Epithelial cell of proximal tubule (primary cell): ENCODE measurements around the gene PRLH. TPM values are rescaled to one million over a fixed set of nuclear protein-coding genes. Genes with fewer than 3 reads are reported as not detected.

ENCODE experiments used
- DNase-seq: peaks from one replicate; pipeline ENCODE4 v3.0.0-alpha.2; 2011; ENCODE audit warnings: low read depth
- H3K4me3 ChIP-seq: 2 replicates; pipeline ENCODE4 v1.5.1; 2011; ENCODE audit warnings: low read depth, mild to moderate bottlenecking, low read length
- total RNA-seq: library from RNA; depleted of rRNA; stranded (reverse); fragments of >200 nt; gene quantifications from 2 replicates; pipeline ENCODE4 v1.2.3, GENCODE V29; 2015
- TF ChIP-seq, protein P1 (sequence below): conservative IDR thresholded peaks from 2 replicates; pipeline ENCODE4 v1.5.1; 2012; ENCODE audit warnings: low read depth, mild to moderate bottlenecking, low read length

Gene PRLH
- total RNA-seq, 1 donor from 2014 or later: not detected

DNA sequence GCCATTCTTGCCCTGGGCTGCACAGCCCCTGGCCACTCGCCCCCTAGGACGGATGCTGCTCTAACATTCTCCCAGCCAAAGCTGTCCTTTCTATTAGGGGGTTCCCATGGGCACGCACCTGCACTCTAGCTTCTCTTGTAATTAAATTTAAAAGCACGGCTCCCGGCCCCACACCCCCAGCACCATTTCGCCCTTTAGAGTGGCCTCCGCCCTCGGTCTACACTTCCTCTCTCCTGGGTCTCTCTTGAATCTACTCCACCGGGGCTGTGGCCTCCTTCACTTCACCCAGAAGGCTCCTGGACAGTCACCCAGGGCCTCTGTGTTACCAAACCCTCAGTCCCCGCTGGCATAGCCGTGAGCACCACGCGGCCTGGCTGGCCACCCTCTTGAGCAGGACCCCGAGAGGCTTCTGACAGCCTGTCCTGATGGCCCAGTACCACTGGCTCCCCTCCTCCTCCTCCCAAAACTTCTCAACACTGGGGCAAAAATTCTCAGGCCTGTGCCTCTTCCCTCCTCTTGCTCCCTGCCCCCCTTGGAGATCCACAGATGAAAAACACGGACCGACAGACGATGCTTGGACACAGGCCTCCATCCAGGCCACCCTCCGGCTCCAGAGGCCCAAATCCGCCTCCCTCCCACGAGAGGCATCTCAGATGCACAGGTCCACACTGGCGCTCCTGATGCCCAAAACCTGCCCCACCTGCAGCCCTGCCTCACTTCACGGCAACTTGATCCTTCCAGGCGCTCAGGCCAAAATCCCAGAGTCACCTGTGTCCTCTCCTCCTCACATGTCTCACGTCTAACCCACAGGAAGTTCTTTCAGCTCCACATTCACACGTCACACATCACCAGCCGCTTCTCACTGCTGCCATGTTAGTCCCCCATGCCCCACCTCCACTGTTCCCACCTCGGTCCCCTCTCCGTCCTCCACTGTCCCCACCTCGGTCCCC, 31.1 kb downstream of the PRLH start:
- DNase-seq: no peak
- TF ChIP-seq, protein P1, sequence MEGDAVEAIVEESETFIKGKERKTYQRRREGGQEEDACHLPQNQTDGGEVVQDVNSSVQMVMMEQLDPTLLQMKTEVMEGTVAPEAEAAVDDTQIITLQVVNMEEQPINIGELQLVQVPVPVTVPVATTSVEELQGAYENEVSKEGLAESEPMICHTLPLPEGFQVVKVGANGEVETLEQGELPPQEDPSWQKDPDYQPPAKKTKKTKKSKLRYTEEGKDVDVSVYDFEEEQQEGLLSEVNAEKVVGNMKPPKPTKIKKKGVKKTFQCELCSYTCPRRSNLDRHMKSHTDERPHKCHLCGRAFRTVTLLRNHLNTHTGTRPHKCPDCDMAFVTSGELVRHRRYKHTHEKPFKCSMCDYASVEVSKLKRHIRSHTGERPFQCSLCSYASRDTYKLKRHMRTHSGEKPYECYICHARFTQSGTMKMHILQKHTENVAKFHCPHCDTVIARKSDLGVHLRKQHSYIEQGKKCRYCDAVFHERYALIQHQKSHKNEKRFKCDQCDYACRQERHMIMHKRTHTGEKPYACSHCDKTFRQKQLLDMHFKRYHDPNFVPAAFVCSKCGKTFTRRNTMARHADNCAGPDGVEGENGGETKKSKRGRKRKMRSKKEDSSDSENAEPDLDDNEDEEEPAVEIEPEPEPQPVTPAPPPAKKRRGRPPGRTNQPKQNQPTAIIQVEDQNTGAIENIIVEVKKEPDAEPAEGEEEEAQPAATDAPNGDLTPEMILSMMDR: no peak
- no peak overlapping the region for H3K4me3 ChIP-seq

DNA sequence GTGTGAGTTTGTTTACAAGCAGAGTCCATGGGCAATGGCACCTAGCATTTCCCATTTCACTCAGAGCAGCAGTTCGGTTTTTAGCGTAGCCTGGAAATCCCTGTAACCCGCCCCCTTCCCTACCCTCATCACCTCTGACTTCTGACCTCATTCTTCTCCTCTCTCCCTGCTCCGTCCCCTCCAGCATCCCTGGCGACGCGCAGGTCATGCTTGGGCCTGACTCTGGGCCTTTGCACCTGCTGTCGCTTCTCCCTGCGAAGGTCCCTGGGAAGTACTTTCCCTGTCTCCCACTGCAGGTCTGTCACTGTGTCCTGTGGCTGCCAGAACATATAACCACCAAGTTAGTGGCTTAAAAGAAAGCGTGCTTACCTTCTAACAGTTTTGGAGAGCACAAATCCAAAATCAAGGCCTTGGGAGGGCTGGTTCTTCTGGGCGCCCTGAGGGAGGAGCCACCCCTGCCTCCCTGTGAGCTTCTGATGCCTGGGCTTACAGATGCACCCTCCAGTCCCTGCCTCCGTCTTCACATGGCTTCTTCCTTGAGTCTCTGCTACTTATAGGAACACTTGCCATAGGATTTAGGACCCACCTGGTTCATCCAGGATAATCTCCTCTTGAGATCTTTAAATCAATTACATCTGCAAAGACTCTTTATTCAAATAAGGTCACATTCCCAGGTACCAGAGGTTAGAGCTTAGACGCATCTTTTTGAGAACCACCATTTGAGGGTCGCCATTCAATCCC, 32.3 kb downstream of the PRLH start:
- DNase-seq: no peak
- TF ChIP-seq, protein P1: no peak
- no peak overlapping the region for H3K4me3 ChIP-seq

DNA sequence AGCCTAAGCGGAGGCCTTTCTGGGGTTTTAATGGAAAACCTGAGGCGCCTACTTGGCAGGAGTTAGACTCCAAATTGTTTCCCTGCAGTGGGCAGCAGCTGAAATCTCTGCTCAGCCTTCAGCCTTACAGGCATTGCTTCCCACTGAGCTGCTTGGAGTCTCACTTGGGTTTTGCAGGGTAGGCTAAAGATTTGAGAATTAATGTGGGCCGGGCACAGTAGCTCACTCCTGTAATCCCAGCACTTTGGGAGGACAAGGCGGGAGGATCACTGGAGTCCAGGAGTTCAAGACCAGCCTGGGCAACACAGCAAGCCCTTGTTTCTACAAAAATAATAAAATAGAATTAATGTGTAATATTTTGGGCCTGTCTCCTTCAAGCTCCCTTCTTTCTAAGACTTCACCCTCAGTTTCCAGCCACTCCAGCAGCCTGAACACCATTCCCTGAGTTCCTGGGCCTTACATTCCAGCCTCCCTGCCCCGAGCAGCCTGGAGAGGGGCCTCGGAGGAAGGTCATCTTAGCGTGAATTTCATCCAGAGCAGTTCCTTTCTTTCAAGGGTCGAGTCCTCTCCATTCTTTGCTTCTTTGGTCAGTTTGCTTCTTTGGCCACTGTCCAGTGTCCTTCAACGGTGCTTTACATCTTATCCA, 33.2 kb downstream of the PRLH start:
- no peak overlapping the region for H3K4me3 ChIP-seq
- TF ChIP-seq, protein P1: no peak
- DNase-seq: no peak

DNA sequence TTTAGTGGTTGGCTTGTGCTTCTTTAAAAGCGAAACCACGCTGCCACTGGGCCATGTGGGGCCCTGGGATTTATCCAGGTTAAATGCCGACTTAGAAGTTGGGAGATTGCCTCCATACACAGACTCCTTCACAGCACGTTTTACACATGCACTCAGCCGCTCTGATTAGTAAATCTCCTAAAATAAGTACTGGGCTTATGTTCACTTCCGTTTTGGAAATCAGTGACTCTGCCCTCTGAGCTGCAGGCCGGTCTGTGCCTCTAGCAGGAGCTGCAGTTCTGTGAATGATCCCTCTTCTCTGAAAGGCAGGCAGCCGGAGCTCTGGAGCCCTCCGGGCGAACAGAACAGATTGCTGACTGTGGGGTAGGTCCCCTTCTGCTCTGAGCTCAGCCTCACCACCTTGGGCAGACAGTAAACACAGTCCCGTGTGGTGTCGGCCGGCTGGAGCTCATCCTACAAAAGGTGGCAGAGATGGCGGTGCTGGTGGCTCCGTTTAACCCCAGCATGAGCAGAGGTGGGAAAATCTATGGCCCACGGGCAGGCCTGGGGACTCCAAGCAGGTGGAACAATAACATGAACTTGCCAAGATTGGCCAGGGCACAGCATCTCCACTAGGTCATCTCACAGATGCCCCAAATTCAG, 34.0 kb downstream of the PRLH start:
- TF ChIP-seq, protein P1: no peak
- H3K4me3 ChIP-seq: no peak overlapping the region
- no peak for DNase-seq

DNA sequence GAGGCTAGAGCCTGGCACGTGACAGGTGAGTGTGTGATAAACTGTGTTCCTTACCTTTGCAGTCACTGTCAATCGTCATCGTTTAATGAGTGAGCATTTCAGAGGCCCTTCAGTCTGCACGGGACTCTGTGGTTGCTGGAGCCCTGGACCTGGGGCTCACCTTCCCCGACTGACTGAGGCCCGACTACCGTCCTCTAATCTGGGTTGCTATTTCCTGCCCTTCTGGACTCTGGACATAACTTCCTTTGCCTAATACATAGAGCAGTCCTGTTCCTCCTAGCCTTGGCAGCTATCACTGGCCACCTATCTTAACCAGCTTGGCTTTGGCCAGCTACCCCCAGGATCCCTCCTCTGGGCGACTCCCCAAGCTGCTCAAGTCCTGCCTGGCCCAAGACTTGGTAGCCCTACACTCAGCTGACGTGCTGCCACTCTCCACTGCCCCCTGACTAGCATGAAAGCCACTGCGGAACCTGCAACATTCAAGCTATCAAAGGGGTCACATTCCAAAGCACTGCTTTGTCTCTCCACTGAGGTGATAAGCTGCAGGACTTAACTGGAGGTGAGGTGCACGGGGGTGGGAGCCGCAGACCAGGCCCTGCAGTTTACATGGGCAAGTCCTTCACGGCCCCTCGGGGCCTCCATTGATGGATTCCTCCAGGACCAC, 35.2 kb downstream of the PRLH start:
- H3K4me3 ChIP-seq: no peak overlapping the region
- DNase-seq: no peak
- TF ChIP-seq, protein P1: peak; percentile 18

DNA sequence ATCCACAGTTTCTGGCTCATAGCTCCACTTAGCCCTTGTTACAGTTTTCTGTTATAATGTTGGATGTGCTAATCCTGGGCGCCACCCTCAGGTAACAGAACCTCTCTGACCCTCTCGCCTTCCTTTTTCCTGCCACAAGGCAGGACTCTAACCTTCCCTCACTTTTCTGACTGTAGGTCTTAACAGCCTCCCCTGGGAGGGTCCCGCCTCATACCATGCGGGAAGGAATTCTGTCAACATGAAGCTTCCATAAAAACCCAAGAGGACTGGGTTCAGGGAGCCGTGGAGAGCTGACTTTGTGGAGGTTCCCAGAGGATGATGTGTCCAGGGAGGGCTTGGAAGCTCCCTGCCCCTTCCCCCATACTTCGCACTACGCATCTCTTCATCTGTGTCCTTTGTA, 36.0 kb downstream of the PRLH start:
- no peak for DNase-seq
- no peak overlapping the region for H3K4me3 ChIP-seq
- TF ChIP-seq, protein P1: no peak
